Measurements from ENCODE around the gene LOXL1.

LOXL1 gene

GRCh38 chr15:73990250-73991005 is 64.2 kb downstream of the LOXL1 start:
- no peak for DNase-seq (ENCODE audit: extremely low read depth, low read depth)
- TF ChIP-seq CTCF (IDR thresholded peaks at IDR 0.05; ENCODE audit: low read depth, low read length): no peak

- no peak for TF ChIP-seq CTCF (IDR thresholded peaks at IDR 0.05; ENCODE audit: low read depth, low read length)
- no peak for DNase-seq (ENCODE audit: extremely low read depth, low read depth)
These were observed 65.0 kb downstream of the LOXL1 start for GRCh38 chr15:73991260-73991659.

- TF ChIP-seq CTCF (IDR thresholded peaks at IDR 0.05; ENCODE audit: low read depth, low read length): peak; percentile 64
- DNase-seq (ENCODE audit: extremely low read depth, low read depth): peak; percentile 82
These were observed 65.7 kb downstream of the LOXL1 start, which contains the start of gene STOML1 for GRCh38 chr15:73991726-73992593. Gene STOML1, minus strand, starts transcription at chr15:73992295. Its CDS starts 72 bp downstream, at chr15:73992223.

- TF ChIP-seq CTCF (IDR thresholded peaks at IDR 0.05; ENCODE audit: low read depth, low read length): no peak
- DNase-seq (ENCODE audit: extremely low read depth, low read depth): no peak
These were observed 66.3 kb downstream of the LOXL1 start for GRCh38 chr15:73992594-73992898.

- DNase-seq (ENCODE audit: extremely low read depth, low read depth): no peak
- no peak for TF ChIP-seq CTCF (IDR thresholded peaks at IDR 0.05; ENCODE audit: low read depth, low read length)
These were observed 67.1 kb downstream of the LOXL1 start for GRCh38 chr15:73993211-73993994.

GRCh38 chr15:73994413-73994883 is 68.2 kb downstream of the LOXL1 start, which contains the start of gene PML:
Gene PML, plus strand, starts transcription at chr15:73994716. Its CDS starts 97 bp downstream, at chr15:73994813.
- TF ChIP-seq CTCF (IDR thresholded peaks at IDR 0.05; ENCODE audit: low read depth, low read length): no peak
- DNase-seq (ENCODE audit: extremely low read depth, low read depth): peak; percentile 79

All from AG09319 (cell line).